OCI-LY3 (cell line): Measurements from ENCODE around the gene ARSG.

Experiments used
- CTCF ChIP-seq: fragments of 200-600, 300-600 bp; sonication (generic); IDR thresholded peaks from 2 replicates; pipeline ENCODE4 v1.5.1; 2014; ENCODE audit warnings: antibody characterized with exemption, low read length, low read depth
- EZH2phosphoT487 ChIP-seq: fragments of 200-600 bp; shearing (Covaris generic); IDR thresholded peaks from 2 replicates; pipeline ENCODE4 v1.6.1; 2018; ENCODE audit warnings: antibody characterized with exemption, mixed run types, low read depth

- TF ChIP-seq CTCF = no peak
- no peak for TF ChIP-seq EZH2phosphoT487
Observed at GRCh38 chr17:68327823-68328557, 36.7 kb downstream of the ARSG start.
